DOHH2 (cell line): ENCODE results near the gene CEP19.

ENCODE experiments used
- CTCF ChIP-seq: fragments of 200-600 bp; sonication (generic); IDR thresholded peaks from one replicate; pipeline ENCODE4 v1.5.1; 2014; ENCODE audit warnings: antibody characterized with exemption, mild to moderate bottlenecking, low read depth, low read length; ENCODE audit not compliant: poor library complexity, severe bottlenecking
- EZH2phosphoT487 ChIP-seq: fragments of 200-600 bp; sonication (generic); IDR thresholded peaks from 2 replicates; pipeline ENCODE4 v1.6.1; 2017; ENCODE audit warnings: borderline replicate concordance, mild to moderate bottlenecking, antibody characterized with exemption, low read length, moderate library complexity, mixed read lengths

- no peak for TF ChIP-seq CTCF
- no peak for TF ChIP-seq EZH2phosphoT487
Measured at GRCh38 chr3:196699749-196700148, 12.3 kb downstream of the CEP19 start.
